ENCODE measurements around the gene DCLK3. TPM values are rescaled to one million over a fixed set of nuclear protein-coding genes. Genes with fewer than 3 reads are reported as not detected.

DCLK3 gene
- total and polyA plus RNA-seq, 2 of the 8 experiments (the other 6 are each of a cell fraction or from before 2014, with no cell fraction given) = 0.27 to 0.63 TPM

DNA sequence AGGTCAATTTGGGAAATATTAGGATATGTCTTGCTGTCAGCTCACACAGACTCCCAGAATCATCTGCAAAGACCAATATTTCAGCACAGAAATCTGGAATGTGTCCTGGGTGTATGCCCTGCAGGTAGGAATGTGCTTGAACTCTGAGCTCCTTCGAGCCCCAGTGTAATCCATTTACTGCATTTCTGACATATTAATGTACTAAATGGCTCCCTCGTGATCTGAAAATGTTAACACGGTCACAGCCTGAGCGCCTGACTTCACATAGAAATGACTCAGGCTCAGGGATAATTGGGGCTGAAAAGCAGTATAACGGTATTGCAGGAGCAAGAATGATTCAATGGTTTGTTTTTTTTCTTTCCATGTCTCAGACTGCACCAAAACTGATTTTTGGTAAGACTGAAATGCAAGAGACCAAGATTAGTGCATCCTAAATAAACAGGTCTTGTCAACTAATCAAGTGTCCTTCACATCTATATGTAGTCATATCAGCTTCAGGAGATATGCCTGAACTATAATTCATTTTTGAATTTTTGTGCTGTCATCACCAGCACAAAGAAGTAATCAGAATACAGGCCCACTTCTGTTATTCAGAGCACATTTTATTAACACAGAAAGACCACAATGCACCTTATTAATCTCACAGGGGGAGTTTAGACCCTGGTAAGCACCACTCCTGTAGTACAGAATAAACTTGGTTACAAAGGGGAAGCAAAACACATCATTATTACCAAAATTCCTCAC is 49.8 kb downstream of the DCLK3 start:
- no peak overlapping the region for H2BK20ac ChIP-seq (ENCODE audit: low read length)
- H3K9ac ChIP-seq (replicated peaks in 1 of 4; ENCODE audit: extremely low read depth in 1 of 4, low read depth in 3 of 4, low read length in 3 of 4) = no peak overlapping the region
- H3K79me2 ChIP-seq (ENCODE audit: control insufficient read depth in 1 of 2, insufficient read depth in 2 of 2, low read length in 2 of 2) = no peaks in the 10 kb centered on the region
- H3K56ac ChIP-seq (replicated peaks; ENCODE audit: insufficient read length, low read depth, low read length) = no peak overlapping the region
- no peak overlapping the region for H4K5ac ChIP-seq (ENCODE audit: insufficient read length, low read depth, low read length)
- H3K18ac ChIP-seq (ENCODE audit: extremely low read depth, low read length) = no peak overlapping the region
- no peaks in the 10 kb centered on the region for H3K27me3 ChIP-seq (replicated peaks in 1 of 4; ENCODE audit: control insufficient read depth in 3 of 4, extremely low read depth in 1 of 4, insufficient read depth in 3 of 4, low read length in 3 of 4)
- H4K20me1 ChIP-seq (replicated peaks in 1 of 2; ENCODE audit: control insufficient read depth in 1 of 2, insufficient read depth in 2 of 2, low read length in 2 of 2) = no peaks in the 10 kb centered on the region
- no peak overlapping the region for H2AK5ac ChIP-seq (ENCODE audit: low read depth, low read length)
- H3K23ac ChIP-seq (ENCODE audit: insufficient read length) = no peak overlapping the region
- H2AFZ ChIP-seq (ENCODE audit: low read length) = no peak overlapping the region
- H2BK120ac ChIP-seq (replicated peaks; ENCODE audit: low read depth, low read length) = no peak overlapping the region
- ChIA-PET CTCF (ENCODE audit: partially characterized antibody) (interaction anchor here (0.6 to 1.0 kb wide), 3 partner anchors 10 to 500 kb away, joined by 3 read pairs; no protein-coding TSS in a partner anchor), POLR2A (ENCODE audit: partially characterized antibody) (no interaction called here)
- H3K23me2 ChIP-seq (ENCODE audit: low read depth, low read length) = no peaks in the 10 kb centered on the region
- no peak overlapping the region for H3K14ac ChIP-seq (ENCODE audit: insufficient read length)
- FAIRE-seq (no peak), DNase-seq (ENCODE audit: low read depth in 1 of 2, low spot score in 2 of 2) (no peak)
- no peaks in the 10 kb centered on the region for H3K9me3 ChIP-seq (ENCODE audit: insufficient read depth in 2 of 2, low read depth in 1 of 2, low read length in 1 of 2)
- no peak for TF ChIP-seq NRF1 (IDR thresholded peaks at IDR 0.05; ENCODE audit: low read depth, low read length)
- 0 out of 2 replicates have a peak, but pooled peaks have one; percentile 51 for TF ChIP-seq TEAD4 (IDR thresholded peaks at IDR 0.05; ENCODE audit: low read depth, low read length)
- no peaks in the 10 kb centered on the region for H3K4me1 ChIP-seq (replicated peaks in 1 of 4; ENCODE audit: control insufficient read depth in 3 of 4, insufficient read depth in 4 of 4, low read length in 3 of 4)
- 89% methylated on average over 5 of the region's 5 CpGs; no CpG with 5 or more reads in 1 of the 2 experiments for WGBS, 2 experiments (ENCODE audit: extremely low coverage in 1 of 2, insufficient coverage in 1 of 2, insufficient read length in 1 of 2, insufficient replicate concordance in 2 of 2, low coverage in 1 of 2, low lambda C conversion rate in 2 of 2, missing lambda C conversion rate in 1 of 2)
- no peaks in the 10 kb centered on the region for H3K36me3 ChIP-seq (ENCODE audit: control insufficient read depth in 2 of 4, insufficient read depth in 4 of 4, low read length in 3 of 4)
- H3K27ac ChIP-seq (ENCODE audit: low read depth, low read length) = no peak overlapping the region
- no peak overlapping the region for H2BK5ac ChIP-seq (ENCODE audit: low read depth, low read length)
- no peak overlapping the region for H4K91ac ChIP-seq (replicated peaks; ENCODE audit: insufficient read length, low read length)
- H3K4me3 ChIP-seq (ENCODE audit: extremely low read depth in 1 of 4, insufficient read depth in 2 of 4, low read depth in 3 of 4, low read length in 4 of 4) = no peak overlapping the region
- no peak overlapping the region for H2BK12ac ChIP-seq (ENCODE audit: low read depth, low read length)
- no peak overlapping the region for H4K8ac ChIP-seq (ENCODE audit: extremely low read depth, insufficient read depth, low read length)
- H2BK15ac ChIP-seq (ENCODE audit: low read length) = no peak overlapping the region
- no peak overlapping the region for H3K4ac ChIP-seq (replicated peaks; ENCODE audit: insufficient read length, low read depth, low read length)
- H3K4me2 ChIP-seq (ENCODE audit: insufficient read depth in 1 of 2, low read depth in 2 of 2, low read length in 2 of 2) = no peak overlapping the region
- H3K79me1 ChIP-seq (ENCODE audit: low read depth, low read length) = no peaks in the 10 kb centered on the region
